Right atrium auricular region (tissue), 2 donors: ENCODE measurements around the gene CRIP1. TPM values are rescaled to one million over a fixed set of nuclear protein-coding genes. Genes with fewer than 3 reads are reported as not detected.

Experiments
- DNase-seq: peaks from one replicate; pipeline ENCODE4 v3.0.0-alpha.2; 2019; ENCODE audit warnings: low spot score
- H3K27ac ChIP-seq, 2 donors: fragments of 200-600 bp; sonication (generic); 1 replicate in 1 of 2; 2 replicates in 1 of 2; pipeline ENCODE4 v1.5.1; 2016 to 2019
- H3K27me3 ChIP-seq, 2 donors: fragments of 200-600 bp; sonication (generic); one replicate each; pipeline versions ENCODE4 v1.5.1 to v1.6.0; 2017 to 2019
- H3K36me3 ChIP-seq: fragments of 200-600 bp; sonication (generic); one replicate; pipeline ENCODE4 v1.5.1; 2016
- H3K4me1 ChIP-seq, 2 donors: fragments of 200-600 bp; sonication (generic); one replicate each; pipeline versions ENCODE4 v1.5.1 to v1.6.0; 2017 to 2019
- H3K4me3 ChIP-seq, 2 donors: fragments of 200-600 bp; sonication (generic); 1 replicate in 1 of 2; 2 replicates in 1 of 2; pipeline ENCODE4 v1.5.1; 2017 to 2019; ENCODE audit warnings: mild to moderate bottlenecking in 1 of 2, moderate library complexity in 1 of 2
- H3K9me3 ChIP-seq, 2 donors: fragments of 200-600 bp; sonication (generic); one replicate each; pipeline ENCODE4 v1.5.1; 2019
- total RNA-seq, 2 donors: library from RNA; depleted of rRNA; stranded (reverse); fragments of >200 nt; gene quantifications; one replicate each; pipeline ENCODE4 v1.1.0, GENCODE V29; 2016
- TF ChIP-seq, protein P1 (sequence below), 2 donors: fragments of 200-600 bp; sonication (generic); IDR thresholded peaks; one replicate each; pipeline ENCODE4 v1.5.1; 2019; ENCODE audit warnings: antibody characterized with exemption in 2 of 2

Gene CRIP1
- total RNA-seq, 2 donors from 2014 or later = 42.9 to 79.2 TPM

- no peaks in the 10 kb centered on the region for H3K9me3 ChIP-seq
- H3K4me1 ChIP-seq = peaks cover 0 to 97% of the 10 kb centered on the region in 2 donors
- TF ChIP-seq, protein P1, sequence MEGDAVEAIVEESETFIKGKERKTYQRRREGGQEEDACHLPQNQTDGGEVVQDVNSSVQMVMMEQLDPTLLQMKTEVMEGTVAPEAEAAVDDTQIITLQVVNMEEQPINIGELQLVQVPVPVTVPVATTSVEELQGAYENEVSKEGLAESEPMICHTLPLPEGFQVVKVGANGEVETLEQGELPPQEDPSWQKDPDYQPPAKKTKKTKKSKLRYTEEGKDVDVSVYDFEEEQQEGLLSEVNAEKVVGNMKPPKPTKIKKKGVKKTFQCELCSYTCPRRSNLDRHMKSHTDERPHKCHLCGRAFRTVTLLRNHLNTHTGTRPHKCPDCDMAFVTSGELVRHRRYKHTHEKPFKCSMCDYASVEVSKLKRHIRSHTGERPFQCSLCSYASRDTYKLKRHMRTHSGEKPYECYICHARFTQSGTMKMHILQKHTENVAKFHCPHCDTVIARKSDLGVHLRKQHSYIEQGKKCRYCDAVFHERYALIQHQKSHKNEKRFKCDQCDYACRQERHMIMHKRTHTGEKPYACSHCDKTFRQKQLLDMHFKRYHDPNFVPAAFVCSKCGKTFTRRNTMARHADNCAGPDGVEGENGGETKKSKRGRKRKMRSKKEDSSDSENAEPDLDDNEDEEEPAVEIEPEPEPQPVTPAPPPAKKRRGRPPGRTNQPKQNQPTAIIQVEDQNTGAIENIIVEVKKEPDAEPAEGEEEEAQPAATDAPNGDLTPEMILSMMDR (IDR thresholded peaks at IDR 0.05) = peak; percentile 99
- peak overlapping the region; percentile 28 to 43 for H3K4me3 ChIP-seq
- peaks cover 17% of the 10 kb centered on the region for H3K36me3 ChIP-seq
- peak; percentile 95 for DNase-seq
- no peaks in the 10 kb centered on the region for H3K27me3 ChIP-seq
- H3K27ac ChIP-seq = peak overlapping the region; percentile 95 to 98
Measured at GRCh38 chr14:105480807-105481801, 5.6 kb upstream of the CRIP1 start.

DNA sequence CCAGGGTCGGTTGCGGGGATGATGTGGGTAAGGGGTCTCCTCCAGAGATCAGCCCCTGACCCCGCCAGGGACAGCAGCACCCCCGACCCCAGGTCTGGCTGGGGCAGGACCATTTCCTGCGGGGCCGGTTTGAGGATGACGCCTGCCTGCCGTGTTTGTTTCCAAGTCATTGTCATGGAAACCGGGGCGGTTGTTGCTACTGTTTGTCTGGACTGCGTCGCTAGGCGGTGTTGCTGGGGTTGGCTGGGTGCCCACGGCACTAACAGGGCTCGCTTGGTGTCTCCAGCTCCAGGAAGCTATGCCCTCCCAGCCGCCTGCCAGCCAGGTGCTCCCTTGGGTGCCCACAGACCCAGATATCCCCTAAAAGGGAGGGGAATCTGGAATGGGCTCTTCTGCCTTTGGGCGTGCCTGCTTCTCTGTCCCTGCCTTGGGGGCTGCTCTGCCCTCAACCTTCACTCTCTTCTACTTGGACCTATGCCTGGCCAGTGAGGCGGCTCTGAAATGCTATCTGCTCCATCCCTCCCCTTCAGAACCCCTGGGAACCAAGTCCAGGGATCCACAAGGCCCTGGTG is 4.7 kb upstream of the CRIP1 start:
- Histone ChIP-seq H3K27me3 (no peaks in the 10 kb centered on the region), H3K36me3 (peaks cover 17% of the 10 kb centered on the region), H3K4me1 (peaks cover 0 to 97% of the 10 kb centered on the region in 2 donors), H3K27ac (peak overlapping the region; percentile 95 to 98), H3K4me3 (peak overlapping the region; percentile 28 to 43), H3K9me3 (no peaks in the 10 kb centered on the region)
- DNase-seq = peak; percentile 99
- TF ChIP-seq, protein P1 (IDR thresholded peaks at IDR 0.05) = no peak

- peaks cover 17% of the 10 kb centered on the region for H3K36me3 ChIP-seq
- H3K27me3 ChIP-seq = no peaks in the 10 kb centered on the region
- peak overlapping the region; percentile 95 to 98 for H3K27ac ChIP-seq
- TF ChIP-seq, protein P1 (IDR thresholded peaks at IDR 0.05) = no peak
- H3K4me1 ChIP-seq = peaks cover 0 to 99% of the 10 kb centered on the region in 2 donors
- no peak for DNase-seq
- no peaks in the 10 kb centered on the region for H3K9me3 ChIP-seq
- peak overlapping the region in 1 of 2 donors; percentile 43 for H3K4me3 ChIP-seq
Measured at GRCh38 chr14:105482486-105483110, 4.1 kb upstream of the CRIP1 start.

GRCh38 chr14:105483300-105484068 is 3.2 kb upstream of the CRIP1 start:
- Histone ChIP-seq H3K27me3 (no peaks in the 10 kb centered on the region), H3K9me3 (no peaks in the 10 kb centered on the region), H3K27ac (peak overlapping the region; percentile 95 to 98), H3K4me1 (peaks cover 0 to 100% of the 10 kb centered on the region in 2 donors), H3K4me3 (no peak overlapping the region), H3K36me3 (peaks cover 12% of the 10 kb centered on the region)
- TF ChIP-seq, protein P1 (IDR thresholded peaks at IDR 0.05) = no peak
- DNase-seq = no peak
